ENCODE measurements around the gene KCNJ1. TPM values are rescaled to one million over a fixed set of nuclear protein-coding genes. Genes with fewer than 3 reads are reported as not detected.

KCNJ1 gene
- total and polyA plus RNA-seq, 10 of the 15 experiments (the other 5 are each of a cell fraction or from before 2014, with no cell fraction given) = not detected

GRCh38 chr11:128915149-128915521, 48.0 kb upstream of the KCNJ1 start:
- H2AFZ ChIP-seq (ENCODE audit: control insufficient read depth, low read depth, low read length) = no peak overlapping the region
- WGBS (ENCODE audit: insufficient coverage, insufficient replicate concordance, low lambda C conversion rate, missing lambda C conversion rate) = 25% methylated on average over 6 of the region's 6 CpGs
- H3K9ac ChIP-seq (ENCODE audit: control insufficient read depth, insufficient read depth, low read length) = no peak overlapping the region
- DNase-seq (ENCODE audit: low read depth, low spot score) (no peak), FAIRE-seq (no peak), ATAC-seq (no peak)
- TF ChIP-seq NKRF (conservative IDR thresholded peaks at IDR 0.05) (no peak), MEF2A (IDR thresholded peaks at IDR 0.05; ENCODE audit: insufficient read depth, low read depth, low read length) (no peak), PAX8 (IDR thresholded peaks at IDR 0.05) (no peak), JUNB (IDR thresholded peaks at IDR 0.05) (no peak), SRF (IDR thresholded peaks at IDR 0.05; ENCODE audit: low read depth in 2 of 2, low read length in 2 of 2) (no peak), CBX5 (IDR thresholded peaks at IDR 0.05; ENCODE audit: low read depth) (no peak), TBL1XR1 (IDR thresholded peaks at IDR 0.05; ENCODE audit: low read depth, low read length) (no peak), SIX5 (IDR thresholded peaks at IDR 0.05; ENCODE audit: low read depth, low read length, severe bottlenecking) (no peak), NFXL1 (IDR thresholded peaks at IDR 0.05; ENCODE audit: borderline replicate concordance) (no peak), BCL11A (IDR thresholded peaks at IDR 0.05; ENCODE audit: low read depth, low read length) (no peak), MTA3 (IDR thresholded peaks at IDR 0.05; ENCODE audit: borderline replicate concordance, low read length) (no peak)
- ChIA-PET POLR2A (interaction anchor here (0.5 kb wide), 1 partner anchor 627 kb away, joined by 3 read pairs; no protein-coding TSS in a partner anchor), RAD21 (ENCODE audit: unreplicated experiment) (no interaction called here), CTCF (interaction anchor here (0.8 kb wide), 1 partner anchor 9 kb away, joined by 3 read pairs; no protein-coding TSS in a partner anchor), SMC1A (ENCODE audit: uncharacterized antibody, unreplicated experiment) (no interaction called here)
- H4K20me1 ChIP-seq (ENCODE audit: control insufficient read depth, insufficient read depth) = no peaks in the 10 kb centered on the region
- intact Hi-C loops (cut with micrococcal nuclease; ENCODE audit: unreplicated experiment) = no loop called here
- in situ Hi-C loops (cut with MboI) = no loop called here
- H3K27ac ChIP-seq (ENCODE audit: control insufficient read depth, insufficient read depth) = no peak overlapping the region
- H3K36me3 ChIP-seq (ENCODE audit: control insufficient read depth in 2 of 2, insufficient read depth in 2 of 2, low read length in 1 of 2) = no peaks in the 10 kb centered on the region
- H3K27me3 ChIP-seq (replicated peaks in 1 of 2; ENCODE audit: control insufficient read depth in 2 of 2, insufficient read depth in 2 of 2, low read length in 1 of 2) = peaks cover 0 to 3% of the 10 kb centered on the region in 2 experiments; a peak in 3 of 4 replicates
- no peaks in the 10 kb centered on the region for H3K9me3 ChIP-seq (replicated peaks; ENCODE audit: control insufficient read depth, insufficient read depth, low read length)
- BruUV-seq (replicated peaks) = no TSS peak
- no peaks in the 10 kb centered on the region for H3K79me2 ChIP-seq (ENCODE audit: control insufficient read depth, insufficient read depth, low read length)
- H3K4me1 ChIP-seq (ENCODE audit: control insufficient read depth, insufficient read depth, low read length) = no peaks in the 10 kb centered on the region
- no peak overlapping the region for H3K4me3 ChIP-seq
- H3K4me2 ChIP-seq (ENCODE audit: control insufficient read depth, insufficient read depth) = no peak overlapping the region

All from GM12878 (cell line).